NCI-H1092 (cell line): Measurements from ENCODE around the gene MDGA2.
"Not testable (repeated sequence)": the region's sequence is repeated elsewhere in the genome, so short reads cannot be mapped to it uniquely, and the experiment has no call there.

Source experiments
- DNase-seq: peaks from one replicate; lab custom pipeline; 2025; lab: John Stamatoyannopoulos, UW

The MDGA2 gene

DNA sequence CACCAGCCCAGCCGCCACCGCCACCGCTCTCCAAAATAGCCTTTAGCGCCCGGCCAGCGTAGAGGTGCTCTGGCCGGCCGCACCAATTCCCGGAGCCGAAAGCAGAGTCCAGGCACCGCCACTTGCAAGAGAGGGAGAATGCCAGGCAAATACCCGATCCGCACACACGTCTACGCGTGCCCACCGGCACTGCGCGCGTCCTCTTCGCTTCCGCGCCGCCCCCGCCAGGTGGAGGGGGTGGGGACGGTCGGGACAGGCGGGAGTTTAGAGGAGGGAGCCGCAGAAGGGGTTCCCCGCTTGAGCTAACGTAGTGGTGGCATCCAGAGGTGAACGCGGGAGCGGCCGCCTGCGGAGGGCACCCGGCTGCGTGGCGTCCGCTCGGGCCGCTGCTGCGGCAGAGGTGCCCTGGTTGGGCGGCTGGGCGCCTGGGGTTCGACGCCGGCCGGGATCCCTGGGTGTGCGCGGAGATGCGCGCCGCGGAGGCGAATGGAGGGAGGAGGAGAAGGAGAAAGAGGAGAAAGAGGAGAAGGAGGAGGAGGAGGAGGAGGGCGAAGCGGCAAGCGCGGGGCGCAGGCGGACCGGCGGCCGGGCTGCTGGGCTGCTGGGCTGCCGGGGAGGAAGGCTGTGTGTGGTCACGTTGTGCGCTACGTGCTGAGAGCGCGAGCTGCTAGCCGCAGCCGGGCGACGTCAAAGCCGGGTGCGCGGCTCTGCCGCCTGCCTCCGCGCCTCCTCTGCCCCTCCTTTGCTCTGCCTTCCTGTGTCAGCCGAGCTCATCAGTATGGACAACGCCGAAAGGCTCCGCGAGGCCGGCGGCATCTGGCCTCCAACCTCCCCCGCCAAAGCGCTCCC is at the start of gene MDGA2:
MDGA2 (minus strand) TSS at position 140 of the 849 bp plus-strand sequence.
- DNase-seq, result no peak

DNA sequence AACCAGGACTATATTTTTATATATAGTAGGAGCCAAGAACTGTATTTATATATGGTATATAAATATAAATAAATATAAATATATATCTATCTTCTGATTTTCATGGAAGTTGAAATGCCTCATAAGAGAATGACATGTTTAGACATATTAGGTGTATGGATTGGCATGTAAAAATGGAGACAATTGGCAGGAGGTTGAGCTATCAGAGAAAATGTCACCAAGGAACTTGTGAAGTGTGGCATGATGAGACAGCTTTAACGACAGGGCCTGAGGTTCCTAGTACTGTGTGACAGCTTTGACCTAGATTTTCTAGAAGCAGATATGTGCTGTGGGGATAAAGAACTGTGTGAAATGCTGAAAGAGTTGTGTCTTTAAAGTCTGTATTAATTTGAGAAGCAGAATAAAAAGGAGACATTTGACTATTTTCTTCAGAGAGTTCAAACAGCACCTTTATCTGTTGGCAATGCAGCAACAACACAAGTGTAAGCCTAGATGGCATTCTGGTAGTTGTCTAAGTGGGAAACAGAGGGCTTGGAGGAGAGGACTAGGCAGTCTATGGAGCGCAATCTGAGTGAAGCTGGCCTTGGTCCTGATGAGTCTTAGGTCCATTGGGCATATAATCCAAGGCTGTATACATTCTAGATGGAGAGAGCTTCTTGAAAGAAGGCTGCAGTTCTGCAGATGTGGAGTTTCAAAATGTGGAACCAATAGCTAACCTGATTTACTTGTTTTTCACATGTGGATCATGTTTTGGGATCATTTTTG is 47.7 kb upstream of the MDGA2 start:
- DNase-seq, result no peak

DNA sequence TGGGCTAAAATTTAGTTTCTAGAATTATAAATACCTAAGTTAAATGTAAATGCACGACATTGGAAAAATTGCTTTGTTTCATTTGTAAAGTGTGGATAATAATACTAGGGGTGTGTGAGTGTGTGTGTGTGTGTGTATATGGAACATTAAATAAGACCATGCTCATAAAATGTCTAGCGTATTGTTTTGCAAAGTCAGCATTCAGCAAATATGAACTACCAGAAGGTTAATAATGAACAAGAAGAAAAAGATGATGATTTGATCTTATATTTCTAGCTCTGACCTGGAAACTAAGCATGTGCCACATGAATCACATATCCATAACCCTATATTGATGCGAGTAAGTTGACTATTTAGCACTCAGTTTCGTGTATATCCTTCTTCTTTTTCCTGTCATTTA is 44.9 kb upstream of the MDGA2 start:
- no peak for DNase-seq

DNA sequence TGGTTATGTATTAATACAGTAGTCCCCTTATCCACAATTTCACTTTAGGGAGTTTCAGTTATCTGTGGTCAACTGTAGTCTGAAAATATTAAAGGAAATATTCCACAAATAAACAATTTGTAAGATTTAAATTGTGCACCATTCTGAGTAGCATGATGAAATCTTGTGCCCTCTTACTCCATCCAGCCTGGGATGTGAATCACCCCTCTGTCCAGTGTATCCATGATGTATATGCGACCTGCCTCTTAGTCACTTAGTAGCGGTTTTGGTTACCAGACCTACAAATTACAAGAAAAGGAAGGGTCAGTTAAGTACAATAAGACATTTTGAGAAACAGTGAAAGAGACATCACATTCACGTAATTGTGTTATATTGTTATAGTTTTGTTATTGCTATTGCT is 39.9 kb upstream of the MDGA2 start:
- no peak for DNase-seq

DNA sequence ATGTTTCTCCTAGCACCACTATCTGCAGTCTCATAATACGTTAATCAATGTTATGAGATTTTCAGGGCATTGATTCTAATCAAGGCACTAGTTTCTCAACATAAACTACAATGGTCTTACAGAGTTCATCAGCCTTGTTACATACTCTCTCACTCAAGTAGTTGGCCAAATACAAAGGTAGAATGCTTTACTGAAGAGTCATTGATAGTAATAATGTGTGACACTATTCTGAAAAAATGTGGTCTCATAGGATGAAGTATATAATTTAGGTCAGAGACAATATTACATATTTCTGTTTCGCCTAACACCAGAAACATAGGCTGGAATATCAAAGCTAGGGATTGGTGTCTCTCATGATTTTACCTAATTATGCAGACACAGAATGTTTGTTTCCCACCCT is 35.2 kb upstream of the MDGA2 start:
- DNase-seq, result no peak

DNA sequence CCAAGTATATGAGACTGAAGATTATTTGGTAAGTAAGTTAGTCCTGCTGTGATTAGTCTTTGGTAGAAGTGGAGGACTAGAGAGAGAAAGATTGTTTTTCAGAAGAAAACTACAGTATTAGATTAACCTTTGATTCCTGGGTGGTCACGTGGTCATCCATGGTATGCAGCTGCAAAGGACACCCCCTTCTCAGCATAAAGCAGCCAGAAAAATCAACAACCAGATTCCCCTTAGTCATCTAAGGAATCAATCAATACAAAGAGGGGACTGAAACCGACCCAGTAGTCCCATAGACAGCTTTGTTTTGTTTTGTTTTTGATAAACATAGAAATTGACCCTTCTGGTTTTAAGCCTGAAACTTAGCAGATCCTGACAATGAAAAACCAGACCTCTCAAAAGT is 30.3 kb upstream of the MDGA2 start:
- no peak for DNase-seq

DNA sequence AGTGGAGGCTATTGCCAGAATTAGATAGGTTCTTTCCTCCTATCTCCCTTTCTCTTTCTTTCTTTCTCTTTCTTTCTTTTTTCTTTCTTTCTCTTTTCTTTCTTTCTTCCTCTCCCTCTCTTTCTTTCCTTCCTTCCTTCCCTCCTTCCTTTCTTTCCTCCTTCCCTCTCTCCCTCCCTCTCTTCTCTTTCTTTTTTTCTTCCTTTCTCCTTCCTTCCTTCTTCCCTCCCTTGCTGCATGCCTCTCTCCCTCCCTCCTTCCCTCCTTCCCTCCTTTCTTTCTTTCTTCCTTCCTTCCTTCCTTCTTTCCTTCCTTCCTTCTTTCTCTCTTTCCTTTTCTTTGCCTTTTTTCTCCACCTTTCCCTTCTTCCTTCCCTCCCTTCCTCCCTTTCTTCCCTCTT is 16.4 kb upstream of the MDGA2 start:
- DNase-seq, result no peak

DNA sequence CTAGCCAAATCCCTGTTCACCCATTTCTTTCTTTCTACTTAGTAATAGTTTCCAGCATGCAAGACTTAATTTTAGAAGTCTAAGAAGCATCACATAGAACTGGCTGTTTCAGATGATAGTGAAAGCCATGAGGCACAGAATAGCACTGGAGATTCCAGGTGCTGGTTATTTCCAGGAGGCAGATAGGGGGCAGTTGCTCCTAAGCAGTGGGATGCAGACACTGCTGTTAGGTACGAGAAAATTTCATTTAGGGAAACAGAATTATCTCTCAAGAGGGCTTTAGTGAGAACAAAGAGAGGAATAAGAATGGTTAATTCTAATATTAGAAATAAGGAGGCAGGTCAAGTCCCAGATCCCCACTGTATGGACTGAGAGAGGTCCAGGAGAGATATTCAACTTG is 3.6 kb upstream of the MDGA2 start:
- no peak for DNase-seq

DNA sequence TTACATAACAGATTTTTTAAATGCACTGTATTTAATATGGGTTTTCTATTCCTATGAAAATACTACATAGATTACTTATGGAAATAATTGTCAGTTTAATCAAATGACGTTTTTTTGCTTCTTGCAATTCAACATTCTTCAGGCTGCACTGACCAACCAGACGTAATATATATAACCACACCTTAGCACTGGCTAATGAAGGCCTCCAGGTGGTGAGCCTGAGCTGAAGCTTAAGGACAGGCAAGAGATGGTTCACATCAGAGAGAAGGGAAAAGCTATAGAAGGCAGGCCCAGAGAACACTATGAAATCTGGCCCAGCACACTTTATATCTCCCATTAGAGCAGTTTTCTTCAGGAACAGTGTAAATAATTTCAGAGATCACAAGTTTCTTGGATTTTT is 2.8 kb upstream of the MDGA2 start:
- no peak for DNase-seq

DNA sequence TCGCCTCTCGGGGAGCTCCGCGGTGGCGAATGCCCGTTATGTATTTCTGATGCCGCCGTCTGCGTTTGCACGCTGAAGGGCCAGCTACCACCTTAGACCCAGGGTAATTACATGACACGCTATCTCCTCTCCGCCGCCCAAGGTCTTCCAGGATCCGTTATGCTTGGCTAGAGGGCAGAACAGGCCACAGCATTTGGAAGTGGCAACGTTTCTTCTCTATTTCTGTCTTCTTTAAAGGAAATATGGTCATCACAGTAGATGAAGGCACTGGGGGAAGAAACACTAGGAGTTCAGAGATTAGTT is 861 bp upstream of the MDGA2 start:
- DNase-seq, result no peak

DNA sequence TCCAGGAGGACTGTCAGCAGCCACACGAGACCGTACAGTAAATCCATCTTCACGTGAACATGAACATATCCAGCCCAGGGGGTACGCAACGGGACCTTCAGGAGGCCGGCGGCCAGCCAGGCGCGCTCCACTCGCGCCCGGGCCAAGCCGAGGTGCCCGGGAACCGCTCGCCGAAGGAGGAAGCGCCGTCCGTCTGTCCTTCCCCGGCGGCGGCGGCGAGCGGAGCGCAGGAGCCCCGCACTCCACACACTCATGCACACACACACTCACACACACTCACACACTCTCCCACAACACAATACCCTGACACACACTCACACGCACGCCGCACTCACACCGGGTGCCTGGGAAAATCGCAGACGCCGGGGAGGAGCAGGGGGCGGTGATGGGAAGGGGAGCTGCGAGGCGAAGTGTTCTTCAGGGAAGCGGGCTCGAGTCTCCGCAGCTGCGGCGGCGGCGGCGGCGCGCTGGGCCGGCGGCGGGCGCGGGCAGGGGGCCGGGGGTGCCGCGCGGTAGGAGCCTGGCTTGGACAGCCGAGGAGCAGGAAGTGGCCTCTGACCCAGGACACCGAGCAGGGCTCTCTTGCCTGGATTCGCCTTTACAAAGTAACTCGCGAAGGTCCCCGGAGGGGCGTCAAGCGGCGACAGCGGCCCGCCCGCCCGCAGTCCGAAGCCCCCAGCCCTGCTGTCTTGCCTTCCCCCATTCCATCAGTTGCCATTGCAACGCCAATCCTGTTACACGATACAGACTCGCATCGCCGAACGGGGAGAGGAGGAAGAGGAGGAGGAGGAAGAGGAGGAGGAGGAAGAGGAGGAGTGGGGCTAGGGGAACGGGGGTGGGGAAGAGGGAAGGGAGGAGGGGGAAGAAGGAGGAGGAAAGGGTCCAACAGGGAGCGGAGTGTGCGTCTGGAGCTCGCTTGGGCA is 601 bp downstream of the MDGA2 start:
- DNase-seq, result no peak

DNA sequence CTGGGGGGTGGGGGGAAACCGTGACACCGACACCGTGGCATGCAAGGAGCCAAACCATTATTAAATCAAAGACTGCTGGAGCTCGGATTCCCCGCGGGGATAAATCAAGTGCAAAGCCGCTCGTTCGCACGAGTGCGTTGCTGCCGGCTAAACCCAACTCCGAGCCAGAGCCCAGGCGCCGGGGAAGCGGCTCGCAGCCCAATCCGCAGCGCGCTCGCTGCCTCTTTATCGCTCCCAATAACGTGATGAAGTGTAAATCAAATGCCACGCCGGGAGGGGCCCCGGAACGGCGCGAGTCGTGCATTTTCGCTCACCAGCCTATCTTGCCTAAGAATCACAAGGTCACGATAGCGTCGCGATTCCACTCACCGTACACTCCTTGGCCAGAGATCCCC is 1.3 kb downstream of the MDGA2 start:
- DNase-seq, result no peak

DNA sequence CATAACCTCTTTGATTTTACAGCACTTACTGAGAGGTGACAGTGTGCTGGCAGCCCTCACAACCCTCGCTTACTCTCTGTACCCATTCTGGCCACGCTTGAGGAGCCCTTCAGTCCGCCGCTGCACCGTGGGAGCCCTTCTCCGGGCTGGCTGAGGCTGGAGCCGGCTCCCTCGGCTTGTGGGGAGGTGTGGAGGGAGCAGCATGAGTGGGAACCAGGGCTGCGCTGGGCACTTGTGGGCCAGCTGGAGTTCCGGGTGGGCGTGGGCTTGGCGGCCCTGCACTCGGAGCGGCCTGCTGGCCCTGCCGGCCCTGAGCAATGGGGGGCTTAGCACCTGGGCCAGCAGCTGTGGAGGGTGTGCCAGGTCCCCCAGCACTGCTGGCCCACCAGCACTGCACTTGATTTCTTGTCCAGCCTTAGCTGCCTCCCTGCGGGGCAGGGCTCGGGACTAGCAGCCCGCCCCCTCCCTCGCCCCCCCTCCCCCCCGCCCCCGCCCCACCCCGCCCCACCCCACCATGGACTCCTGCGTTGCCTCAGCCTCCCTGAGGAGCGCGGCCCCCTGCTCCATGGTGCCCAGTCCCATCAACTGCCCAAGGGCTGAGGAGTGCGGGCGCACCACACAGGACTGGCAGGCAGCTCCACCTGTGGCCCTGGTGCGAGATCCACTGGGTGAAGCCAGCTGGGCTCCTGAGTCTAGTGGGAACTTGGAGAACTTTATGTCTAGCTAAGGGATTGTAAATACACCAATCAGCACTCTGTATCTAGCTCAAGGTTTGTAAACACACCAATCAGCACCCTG is 9.9 kb downstream of the MDGA2 start:
- DNase-seq, result no peak

DNA sequence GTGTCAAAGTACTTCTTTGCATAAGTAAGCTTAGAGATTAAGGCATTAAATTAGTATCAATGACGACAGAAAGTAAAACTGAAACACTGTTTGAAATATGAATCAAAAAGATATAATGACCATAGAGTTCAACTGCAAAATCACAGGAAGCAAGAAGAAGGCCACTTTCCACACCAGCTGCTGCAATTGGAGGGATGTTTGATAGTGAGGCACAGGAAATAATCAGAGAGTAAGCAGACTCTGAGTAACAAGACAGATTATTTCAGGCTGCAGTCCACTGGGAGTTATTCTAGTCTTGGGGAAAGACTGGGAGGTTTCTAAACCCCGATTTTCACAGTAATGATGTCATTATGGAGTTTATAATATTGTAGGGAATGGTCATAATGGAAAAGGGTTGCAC is 12.9 kb downstream of the MDGA2 start:
- DNase-seq, result no peak

DNA sequence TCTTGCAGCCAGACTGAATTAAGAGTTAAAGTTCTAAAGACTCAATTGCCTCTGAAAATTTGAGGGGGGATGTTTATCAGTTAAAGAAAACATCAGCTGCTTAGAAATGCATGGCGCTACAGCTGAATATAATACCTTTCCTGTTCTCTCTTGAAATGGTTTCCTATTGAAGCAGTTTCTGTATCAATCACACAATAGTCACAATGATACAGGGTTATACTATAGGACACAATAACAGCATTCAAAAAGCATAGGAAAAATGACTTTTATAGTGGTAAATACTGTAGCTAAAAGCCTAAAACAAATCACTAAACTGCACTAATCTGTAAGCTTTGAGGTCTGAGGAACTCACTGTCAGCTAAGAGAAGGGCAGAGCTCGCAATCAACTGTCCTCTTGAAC is 15.2 kb downstream of the MDGA2 start:
- DNase-seq, result no peak

DNA sequence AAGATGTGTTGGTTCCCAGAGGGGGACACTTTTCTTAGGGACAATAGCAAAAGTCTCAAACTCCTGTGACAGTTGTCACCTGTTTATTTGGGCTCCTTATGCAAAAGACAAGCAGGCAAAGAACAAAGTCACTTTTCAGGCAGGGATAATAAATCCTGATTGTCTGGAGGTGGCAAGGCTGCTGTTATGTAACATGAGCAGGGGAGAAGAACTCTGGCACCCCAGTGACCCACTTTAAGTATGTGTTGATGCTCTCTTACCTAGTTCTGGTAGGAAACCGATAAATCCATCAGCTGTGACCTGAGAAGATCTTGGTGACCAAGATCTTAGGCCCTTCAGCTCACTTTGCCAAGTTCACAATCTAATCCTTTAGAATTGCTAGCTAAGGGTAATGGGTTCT is 17.4 kb downstream of the MDGA2 start:
- DNase-seq, result no peak

DNA sequence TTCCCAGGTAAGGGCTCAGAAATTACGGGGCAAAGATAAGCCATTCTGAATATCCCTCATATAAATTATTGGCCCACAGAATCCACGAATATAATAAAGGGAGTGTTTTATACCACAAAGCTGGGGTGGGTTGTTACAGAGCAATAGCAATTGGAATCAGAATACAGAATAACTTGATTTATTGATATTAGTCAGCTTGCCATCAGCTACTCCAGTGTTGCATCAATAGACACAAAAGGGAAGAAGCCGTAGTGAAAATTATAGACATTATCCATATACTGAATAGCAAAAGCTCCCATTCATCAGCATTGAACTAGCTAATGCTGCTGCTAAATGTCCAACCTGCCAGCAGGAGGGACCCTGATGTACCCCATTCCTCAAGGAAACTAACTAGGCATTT is 18.3 kb downstream of the MDGA2 start:
- no peak for DNase-seq

DNA sequence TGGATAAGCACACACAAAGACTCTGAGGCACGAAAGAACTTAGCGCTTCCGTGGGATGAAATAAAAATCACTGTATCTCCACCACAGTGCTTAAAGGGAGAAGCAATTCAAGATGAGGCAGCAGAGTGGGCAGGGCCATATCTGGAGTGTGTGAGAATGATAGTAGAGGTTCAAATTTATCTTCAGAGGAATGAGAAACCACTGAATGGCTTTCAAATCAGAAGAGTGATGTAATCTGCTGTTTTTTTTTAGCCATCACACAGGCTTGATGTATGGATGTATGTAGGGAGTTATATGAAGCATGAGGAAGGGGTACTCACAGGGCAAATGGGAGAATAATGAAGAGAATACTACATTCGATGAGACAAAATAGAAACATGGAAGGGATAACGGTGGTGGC is 24.1 kb downstream of the MDGA2 start:
- no peak for DNase-seq

DNA sequence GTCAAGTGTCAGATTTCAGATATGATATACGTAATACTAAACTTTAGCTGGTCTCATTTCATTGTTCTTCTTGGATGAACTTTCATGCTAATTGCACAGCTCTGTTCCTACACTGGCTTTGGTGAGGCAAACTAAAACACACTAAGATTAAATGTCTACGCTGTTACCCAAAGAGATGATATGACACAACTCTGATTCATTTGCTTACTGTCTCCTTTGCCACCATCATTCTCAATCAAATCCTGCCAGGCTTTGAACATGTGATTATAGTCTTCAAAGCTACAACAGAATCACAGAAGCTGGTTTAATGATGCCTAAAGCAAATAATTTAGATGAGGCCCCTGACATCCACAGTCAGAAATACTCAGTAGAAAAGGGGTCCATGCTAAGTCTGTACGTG is 37.7 kb downstream of the MDGA2 start:
- no peak for DNase-seq

DNA sequence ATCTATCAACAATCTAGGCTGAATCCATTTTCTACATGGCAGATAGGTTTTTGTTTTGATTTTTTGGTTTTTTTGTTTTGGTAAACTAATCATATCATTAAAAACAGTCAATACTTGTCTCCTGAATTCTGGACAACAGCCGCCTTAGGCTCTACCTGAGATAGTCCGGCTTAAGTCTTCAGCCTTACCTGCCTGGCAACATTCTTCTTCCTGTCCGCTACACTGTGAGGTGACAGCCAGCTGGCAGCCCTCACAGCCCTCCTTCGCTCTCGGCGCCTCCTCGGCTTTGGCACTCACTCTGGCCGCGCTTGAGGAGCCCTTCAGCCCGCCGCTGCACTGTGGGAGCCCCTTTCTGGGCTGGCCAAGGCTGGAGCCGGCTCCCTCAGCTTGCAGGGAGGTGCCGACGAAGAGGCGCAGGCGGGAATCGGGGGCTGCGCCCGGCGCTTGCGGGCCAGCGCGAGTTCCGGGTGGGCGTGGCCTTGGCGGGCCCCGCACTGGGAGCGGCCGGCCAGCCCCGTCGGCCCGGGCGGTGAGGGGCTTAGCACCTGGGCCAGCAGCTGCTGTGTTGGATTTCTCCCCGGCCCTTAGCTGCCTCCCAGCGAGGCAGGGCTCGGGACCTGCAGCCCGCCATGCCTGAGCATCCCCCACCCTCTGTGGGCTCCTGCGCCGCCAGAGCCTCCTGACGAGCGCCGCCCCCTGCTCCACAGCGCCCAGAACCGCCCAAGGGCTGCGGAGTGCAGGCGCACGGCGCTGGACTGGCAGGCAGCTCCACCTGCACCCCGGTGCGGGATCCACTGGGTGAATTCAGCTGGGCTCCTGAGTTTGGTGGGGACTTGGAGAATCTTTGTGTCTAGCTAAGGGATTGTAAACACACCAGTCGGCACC is 49.0 kb downstream of the MDGA2 start:
- DNase-seq, result no peak

DNA sequence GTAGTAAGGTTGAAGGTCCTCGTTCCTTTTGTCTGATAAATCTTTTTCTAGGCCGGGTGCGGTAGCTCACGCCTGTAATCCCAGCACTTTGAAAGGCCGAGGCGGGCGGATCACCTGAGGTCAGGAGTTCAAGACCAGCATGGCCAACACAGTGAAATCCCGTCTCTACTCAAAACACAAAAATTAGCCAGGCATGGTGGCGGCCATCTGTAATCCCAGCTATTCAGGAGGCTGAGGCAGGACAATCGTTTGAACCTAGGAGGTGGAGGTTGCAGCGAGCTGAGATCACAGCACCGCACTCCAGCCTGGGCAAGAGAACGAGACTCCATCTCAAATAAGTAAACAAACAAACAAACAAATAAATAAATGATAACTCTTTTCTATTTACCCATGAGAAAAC is 51.3 kb downstream of the MDGA2 start:
- DNase-seq, result not testable (repeated sequence)
